GM12801 (cell line): ENCODE measurements around the gene CACNA2D3.

Experiments
- TF ChIP-seq, protein P1 (sequence below): IDR thresholded peaks from one replicate; pipeline ENCODE4 v1.5.1; 2011; ENCODE audit warnings: control low read depth; ENCODE audit not compliant: insufficient read length; ENCODE audit errors: extremely low read depth

Gene CACNA2D3

DNA sequence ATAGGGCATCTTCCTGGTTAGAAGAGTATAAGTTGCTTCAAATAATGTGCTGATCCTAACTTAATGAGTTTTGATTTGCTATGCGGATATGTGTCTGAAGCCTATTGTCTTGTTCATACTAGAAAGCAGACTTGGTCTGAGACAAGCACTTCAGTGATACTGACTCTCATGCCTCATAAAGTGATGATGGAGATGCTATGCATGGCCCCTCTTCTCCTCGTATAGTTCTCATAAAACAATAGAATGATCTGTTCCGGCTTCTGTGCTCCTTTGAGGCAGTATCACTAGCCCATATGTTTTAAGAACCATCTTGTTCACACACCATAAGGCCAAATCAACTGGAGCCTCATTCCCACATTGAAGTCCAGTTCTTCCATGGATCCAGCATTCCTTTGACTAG lies 583.4 kb downstream of the CACNA2D3 start:
- TF ChIP-seq, protein P1, sequence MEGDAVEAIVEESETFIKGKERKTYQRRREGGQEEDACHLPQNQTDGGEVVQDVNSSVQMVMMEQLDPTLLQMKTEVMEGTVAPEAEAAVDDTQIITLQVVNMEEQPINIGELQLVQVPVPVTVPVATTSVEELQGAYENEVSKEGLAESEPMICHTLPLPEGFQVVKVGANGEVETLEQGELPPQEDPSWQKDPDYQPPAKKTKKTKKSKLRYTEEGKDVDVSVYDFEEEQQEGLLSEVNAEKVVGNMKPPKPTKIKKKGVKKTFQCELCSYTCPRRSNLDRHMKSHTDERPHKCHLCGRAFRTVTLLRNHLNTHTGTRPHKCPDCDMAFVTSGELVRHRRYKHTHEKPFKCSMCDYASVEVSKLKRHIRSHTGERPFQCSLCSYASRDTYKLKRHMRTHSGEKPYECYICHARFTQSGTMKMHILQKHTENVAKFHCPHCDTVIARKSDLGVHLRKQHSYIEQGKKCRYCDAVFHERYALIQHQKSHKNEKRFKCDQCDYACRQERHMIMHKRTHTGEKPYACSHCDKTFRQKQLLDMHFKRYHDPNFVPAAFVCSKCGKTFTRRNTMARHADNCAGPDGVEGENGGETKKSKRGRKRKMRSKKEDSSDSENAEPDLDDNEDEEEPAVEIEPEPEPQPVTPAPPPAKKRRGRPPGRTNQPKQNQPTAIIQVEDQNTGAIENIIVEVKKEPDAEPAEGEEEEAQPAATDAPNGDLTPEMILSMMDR = no peak

DNA sequence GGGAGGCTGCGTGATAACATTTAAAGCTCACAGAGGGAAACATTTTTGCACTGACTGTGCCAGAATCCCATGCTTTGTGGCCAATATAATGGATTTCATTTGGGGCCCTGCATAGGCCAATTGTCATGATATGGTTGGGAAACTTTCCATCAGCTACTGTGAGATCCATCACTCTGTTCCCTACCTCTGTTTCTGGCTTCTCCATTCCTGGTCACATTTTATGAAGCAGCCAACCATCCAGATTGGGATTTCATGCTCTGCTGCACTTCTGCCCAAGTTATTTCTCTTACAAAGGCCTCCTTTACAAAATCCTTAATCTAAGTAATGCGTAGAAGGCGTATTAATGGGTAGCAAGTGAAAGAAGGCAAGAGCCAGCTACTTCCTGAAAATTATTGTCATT lies 584.4 kb downstream of the CACNA2D3 start:
- TF ChIP-seq, protein P1 = no peak

DNA sequence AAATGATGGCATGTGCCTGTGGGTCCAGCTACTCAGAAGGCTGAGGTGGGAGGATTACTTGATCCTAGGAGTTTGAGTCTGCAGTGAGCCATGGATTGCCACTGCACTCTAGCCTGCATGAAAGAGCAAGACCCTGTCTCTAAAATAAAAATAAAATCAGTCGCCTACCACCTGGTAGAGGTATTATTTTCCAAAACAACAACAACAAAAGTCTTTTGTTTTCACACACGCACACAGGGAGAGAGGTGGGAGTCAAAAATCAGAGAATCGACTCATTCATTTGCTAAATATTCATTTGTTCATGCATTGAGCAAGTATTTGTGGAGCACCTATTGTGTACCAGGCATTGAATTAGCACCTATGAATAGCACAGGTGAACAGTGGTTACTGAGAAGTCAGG lies 587.4 kb downstream of the CACNA2D3 start:
- TF ChIP-seq, protein P1 = no peak

DNA sequence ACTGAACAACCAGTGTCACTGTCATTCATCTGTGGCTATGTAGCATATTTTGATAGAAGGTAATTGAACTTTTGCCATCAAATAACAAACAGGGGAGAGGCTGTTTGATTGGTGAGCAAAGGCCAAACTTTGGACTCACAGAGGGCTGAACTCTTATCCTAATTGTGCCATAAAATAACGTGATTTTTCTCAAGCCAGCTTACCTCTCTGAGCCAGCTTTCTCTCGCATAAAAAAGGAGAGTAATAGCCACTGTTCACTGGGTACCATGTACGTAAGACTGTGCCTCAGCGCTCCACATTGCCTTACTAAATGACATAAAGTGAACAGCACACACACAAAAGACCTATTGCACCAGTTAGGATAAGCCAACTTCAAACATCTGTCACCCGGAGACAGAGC lies 588.6 kb downstream of the CACNA2D3 start:
- TF ChIP-seq, protein P1 = no peak

DNA sequence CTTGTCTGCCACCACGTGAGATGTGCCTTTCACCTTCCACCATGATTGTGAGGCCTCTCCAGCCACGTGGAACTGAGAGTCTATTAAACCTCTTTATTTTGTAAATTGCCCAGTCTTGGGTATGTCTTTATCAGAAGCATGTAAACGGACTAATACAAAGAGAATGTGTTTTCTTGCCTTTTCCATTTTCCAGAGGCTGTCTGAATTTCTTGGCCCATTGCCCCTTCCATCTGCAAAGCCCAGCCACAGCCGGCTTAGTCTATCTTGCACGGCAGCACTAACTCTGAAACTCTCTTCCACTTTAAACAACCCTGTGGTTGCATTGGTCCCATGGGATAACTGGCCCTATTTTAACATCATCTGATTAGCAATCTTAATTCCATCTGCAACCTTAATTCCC lies 590.2 kb downstream of the CACNA2D3 start:
- TF ChIP-seq, protein P1 = no peak

DNA sequence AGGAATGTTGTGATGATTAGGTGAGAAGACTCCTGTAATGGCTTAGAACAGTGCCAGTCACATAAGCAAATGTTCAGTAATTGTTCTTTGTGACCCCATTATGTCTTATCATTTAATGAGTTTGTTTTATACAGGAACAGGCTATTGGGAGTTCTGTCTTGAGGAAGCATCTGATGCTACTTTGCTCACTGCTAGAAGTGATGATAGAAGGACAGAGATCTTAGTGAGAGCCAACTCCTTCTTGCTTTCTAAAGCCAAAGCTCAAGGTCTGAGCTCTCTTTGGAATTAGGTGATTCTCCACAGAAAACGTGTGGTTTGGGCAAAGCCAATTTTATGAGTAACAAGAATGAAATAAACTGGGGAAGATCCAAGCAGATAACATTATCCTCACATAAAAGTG lies 590.7 kb downstream of the CACNA2D3 start:
- TF ChIP-seq, protein P1 = no peak

DNA sequence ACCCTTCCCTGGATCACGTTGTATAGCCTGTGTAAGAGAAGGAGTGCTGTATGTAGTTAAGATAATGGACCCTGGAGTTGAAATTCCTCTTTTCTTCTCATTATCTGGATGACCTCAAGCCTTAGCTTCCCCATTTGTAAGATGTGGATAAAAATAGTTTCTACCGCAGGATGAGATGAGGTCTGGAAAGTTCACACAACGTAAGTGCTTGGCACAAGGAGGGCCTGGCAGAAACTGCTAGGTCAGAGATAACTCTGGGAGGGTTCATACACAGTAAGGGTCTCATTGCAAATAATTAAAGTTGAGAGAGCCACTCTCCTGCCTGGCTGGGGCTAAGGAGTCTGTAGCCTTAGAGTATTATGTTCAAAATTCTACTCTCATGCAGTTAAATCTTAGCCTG lies 591.1 kb downstream of the CACNA2D3 start:
- TF ChIP-seq, protein P1 = no peak

DNA sequence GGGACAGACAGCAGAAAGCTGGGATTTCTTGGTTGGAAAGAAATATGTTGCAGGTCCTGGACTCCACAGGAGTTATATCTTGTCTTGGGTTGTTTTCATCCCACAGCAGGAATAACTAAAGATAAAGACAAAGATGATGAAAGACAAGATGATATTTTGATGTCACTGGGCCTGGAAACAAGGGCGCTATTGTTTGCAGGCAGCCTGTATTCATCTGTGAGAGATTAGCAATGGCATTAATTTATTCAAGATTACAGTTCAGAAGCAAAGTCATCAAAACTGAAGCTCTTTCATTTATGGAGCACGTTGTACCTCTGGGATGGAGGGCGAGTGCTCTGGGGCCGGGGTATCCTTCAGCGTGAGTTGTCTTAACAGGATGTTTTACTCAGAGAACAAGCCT lies 591.7 kb downstream of the CACNA2D3 start:
- TF ChIP-seq, protein P1 = no peak
